NCI-H460 (cell line): ENCODE measurements around the gene ZNF526. TPM values are rescaled to one million over a fixed set of nuclear protein-coding genes. Genes with fewer than 3 reads are reported as not detected.

Experiments
- DNase-seq: peaks from one replicate; pipeline ENCODE4 v3.0.0-alpha.2; 2016; ENCODE audit warnings: low read depth; ENCODE audit errors: extremely low read depth
- total RNA-seq: library from RNA; depleted of rRNA; stranded (reverse); fragments of >200 nt; shearing (Covaris generic); gene quantifications from 2 replicates; pipeline ENCODE4 v1.2.3, GENCODE V29; 2014

ZNF526 gene
- total RNA-seq, 1 experiment from 2014 or later: 4.4 TPM

GRCh38 chr19:42217520-42218437, 2.3 kb upstream of the ZNF526 start, which contains the start of gene DEDD2:
DEDD2 (minus strand) TSS chr19:42217677; CDS start chr19:42217007, 670 bp downstream.
- DNase-seq: peak; percentile 93

- no peak for DNase-seq
These were observed 612 bp downstream of the ZNF526 start for GRCh38 chr19:42220751-42221097.

GRCh38 chr19:42224940-42225717, 5.0 kb downstream of the ZNF526 start:
- no peak for DNase-seq

GRCh38 chr19:42225718-42226292, 5.7 kb downstream of the ZNF526 start:
- DNase-seq: no peak

- no peak for DNase-seq
These were observed 6.8 kb downstream of the ZNF526 start for GRCh38 chr19:42226886-42227285.

- DNase-seq: no peak
These were observed 8.5 kb downstream of the ZNF526 start for GRCh38 chr19:42228641-42229040.

GRCh38 chr19:42229301-42229854, 9.3 kb downstream of the ZNF526 start:
- no peak for DNase-seq

- no peak for DNase-seq
These were observed 9.8 kb downstream of the ZNF526 start for GRCh38 chr19:42229855-42230351.

- no peak for DNase-seq
These were observed 10.5 kb downstream of the ZNF526 start for GRCh38 chr19:42230571-42230970.

- no peak for DNase-seq
These were observed 12.3 kb downstream of the ZNF526 start for GRCh38 chr19:42232435-42232834.

- DNase-seq: no peak
These were observed 13.0 kb downstream of the ZNF526 start for GRCh38 chr19:42233106-42233505.

- DNase-seq: no peak
These were observed 13.7 kb downstream of the ZNF526 start for GRCh38 chr19:42233678-42234292.

GRCh38 chr19:42234364-42234763, 14.3 kb downstream of the ZNF526 start:
- no peak for DNase-seq

- no peak for DNase-seq
These were observed 15.1 kb downstream of the ZNF526 start for GRCh38 chr19:42235181-42235580.

- DNase-seq: no peak
These were observed 19.6 kb downstream of the ZNF526 start for GRCh38 chr19:42239544-42240220.

- no peak for DNase-seq
These were observed 21.2 kb downstream of the ZNF526 start for GRCh38 chr19:42241279-42241678.

GRCh38 chr19:42242069-42242511, 22.0 kb downstream of the ZNF526 start:
- no peak for DNase-seq

- peak; percentile 97 for DNase-seq
These were observed 22.6 kb downstream of the ZNF526 start, which contains the start of gene GSK3A for GRCh38 chr19:42242512-42243409. GSK3A (minus strand) TSS chr19:42242602; CDS start chr19:42242465, 137 bp downstream.
